HG03097 (cell line): Measurements from ENCODE around the gene ATP11A.
"Not testable (repeated sequence)": the region's sequence is repeated elsewhere in the genome, so short reads cannot be mapped to it uniquely, and the experiment has no call there.

ENCODE experiments used
- ATAC-seq: cut with Tn5 transposase; IDR thresholded peaks from one replicate; pipeline ENCODE4 v1.9.1; 2021; ENCODE audit not compliant: unreplicated experiment, low FRiP score

ATP11A gene

DNA sequence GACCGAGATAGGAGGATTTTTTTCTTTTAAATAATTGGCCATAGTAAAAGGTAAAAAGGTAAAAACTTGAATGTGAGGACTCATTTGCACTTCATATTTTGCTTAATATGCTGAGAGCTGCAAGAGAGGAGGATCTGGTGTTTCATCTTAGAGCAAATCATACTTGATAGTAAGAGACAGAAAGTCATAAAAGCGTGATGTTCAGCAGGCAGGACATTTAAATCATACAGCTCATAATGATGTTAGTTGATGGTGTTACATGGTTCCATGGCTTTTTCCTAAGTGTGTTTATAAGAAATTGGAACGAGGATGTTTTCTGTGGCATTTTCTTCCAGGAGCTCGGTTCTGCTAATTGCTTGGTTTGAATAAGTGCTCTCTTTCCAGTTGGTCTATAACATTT lies 16.3 kb downstream of the ATP11A start:
- no peak for ATAC-seq

GRCh38 chr13:112708560-112709240 lies 18.9 kb downstream of the ATP11A start:
- ATAC-seq, result no peak

GRCh38 chr13:112709316-112709715 lies 19.5 kb downstream of the ATP11A start:
- not testable (repeated sequence) for ATAC-seq

DNA sequence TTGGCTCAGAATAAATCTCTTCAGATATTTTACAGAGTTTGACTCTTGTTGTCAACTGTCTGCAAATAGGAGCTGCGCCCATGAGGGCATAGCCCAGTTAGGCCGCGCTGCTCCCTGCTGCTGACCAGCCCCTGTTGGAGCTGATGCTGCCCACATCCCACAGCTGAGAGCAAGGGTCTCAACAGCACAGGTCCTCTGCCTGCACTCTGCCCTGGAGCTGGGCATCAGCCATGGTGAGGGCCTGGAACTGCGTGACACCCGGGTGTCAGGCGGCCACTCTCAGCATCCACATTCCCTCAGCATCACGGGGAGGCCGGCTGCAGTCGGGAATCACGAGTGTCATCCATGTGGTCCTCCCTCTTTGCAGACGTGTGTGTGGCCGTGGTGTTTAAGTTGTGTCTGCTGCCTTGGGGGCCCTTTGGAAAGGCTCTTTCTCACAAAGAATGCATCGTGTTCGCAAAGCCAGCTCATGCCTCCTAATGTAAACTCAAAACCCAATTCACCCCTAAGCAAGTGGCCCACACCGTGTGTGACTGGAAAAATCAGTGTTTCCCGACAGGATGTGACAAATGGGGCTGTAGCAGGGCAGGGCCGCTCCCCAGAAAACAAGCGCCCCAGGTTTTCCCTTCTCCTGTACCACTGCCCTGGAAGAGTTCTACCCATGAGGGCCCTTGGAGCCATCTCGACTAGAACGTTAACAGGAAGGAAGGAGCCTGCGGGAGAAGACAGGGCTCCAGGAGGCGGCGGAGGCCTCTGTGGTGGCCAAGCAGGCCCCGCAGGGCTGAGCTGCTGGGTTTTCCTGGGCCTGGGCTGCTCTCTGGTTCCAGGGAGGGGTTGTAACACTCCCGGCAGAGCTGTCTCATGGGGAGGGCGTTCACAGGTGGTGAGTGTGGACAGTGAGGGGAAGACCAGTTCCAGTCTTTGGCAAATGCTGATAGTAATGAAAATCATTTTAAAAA lies 20.3 kb downstream of the ATP11A start:
- no peak for ATAC-seq

DNA sequence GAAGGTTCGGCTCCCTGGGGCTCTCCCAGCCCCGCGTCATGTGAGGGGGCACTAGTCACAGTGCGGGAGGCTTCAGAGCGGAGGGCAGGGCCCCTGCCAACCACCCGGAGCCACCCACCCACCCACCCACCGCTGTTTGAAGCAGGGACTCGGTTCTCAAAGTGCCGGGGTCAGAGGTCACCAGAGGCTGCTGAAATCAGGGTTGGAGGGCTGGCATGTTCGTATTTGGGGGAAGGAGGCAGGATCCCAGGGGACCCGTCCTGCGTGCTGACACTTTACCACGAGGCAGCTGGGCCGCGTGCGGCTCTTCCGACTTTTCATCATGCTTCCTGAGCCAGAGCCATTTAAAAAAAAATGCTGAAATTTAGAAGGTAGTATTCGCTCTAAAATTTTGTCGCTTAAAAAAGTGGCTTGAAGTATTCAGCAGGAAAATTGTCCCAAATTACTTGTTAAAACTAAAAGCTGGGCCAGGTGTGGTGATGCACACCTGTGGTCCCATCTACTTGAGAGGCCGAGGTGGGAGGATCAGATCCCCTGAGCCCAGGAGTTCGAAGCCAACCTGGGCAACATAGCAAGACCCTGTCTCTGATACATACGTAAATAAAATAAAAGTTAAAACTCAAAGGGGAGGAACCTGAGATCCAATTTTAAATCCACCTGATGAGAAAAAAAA lies 21.2 kb downstream of the ATP11A start:
- no peak for ATAC-seq

DNA sequence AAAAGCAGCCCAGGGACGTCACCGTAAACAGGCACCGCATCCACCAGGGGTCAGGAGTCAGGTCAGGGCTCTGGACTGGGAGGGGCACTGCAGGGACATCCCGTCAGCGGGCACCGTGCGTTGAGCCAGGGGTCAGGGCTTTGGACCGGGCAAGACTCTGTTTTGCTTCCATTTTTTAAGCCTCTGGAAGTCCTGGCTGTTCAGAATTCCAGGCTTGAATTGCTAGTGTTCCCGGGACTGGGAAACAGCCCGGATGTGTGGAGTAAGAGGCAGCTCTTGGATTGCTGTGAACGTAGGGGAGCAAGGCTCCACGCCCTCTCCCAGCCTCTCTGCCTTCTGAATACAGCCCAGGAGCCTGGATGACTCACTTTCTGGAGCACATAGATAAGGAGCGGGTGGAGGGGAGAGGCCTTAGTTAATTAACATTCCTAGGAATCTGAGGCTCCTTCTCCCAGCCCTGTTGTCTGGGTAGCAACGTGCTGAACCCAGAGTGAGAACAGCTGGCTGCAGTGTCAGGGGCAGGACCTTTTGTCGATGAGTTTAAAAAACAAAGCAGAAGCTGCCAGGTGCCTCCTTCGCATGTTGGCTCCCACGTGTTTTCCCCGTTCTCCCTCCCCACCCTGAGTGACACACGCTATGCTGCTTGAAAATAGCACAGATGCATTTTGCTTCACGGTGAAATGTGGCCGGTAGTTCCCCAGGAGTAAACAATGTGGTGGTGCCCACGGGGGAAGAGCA lies 21.9 kb downstream of the ATP11A start:
- no peak for ATAC-seq

- ATAC-seq, result no peak
Observed at GRCh38 chr13:112712451-112713207, 22.8 kb downstream of the ATP11A start.

DNA sequence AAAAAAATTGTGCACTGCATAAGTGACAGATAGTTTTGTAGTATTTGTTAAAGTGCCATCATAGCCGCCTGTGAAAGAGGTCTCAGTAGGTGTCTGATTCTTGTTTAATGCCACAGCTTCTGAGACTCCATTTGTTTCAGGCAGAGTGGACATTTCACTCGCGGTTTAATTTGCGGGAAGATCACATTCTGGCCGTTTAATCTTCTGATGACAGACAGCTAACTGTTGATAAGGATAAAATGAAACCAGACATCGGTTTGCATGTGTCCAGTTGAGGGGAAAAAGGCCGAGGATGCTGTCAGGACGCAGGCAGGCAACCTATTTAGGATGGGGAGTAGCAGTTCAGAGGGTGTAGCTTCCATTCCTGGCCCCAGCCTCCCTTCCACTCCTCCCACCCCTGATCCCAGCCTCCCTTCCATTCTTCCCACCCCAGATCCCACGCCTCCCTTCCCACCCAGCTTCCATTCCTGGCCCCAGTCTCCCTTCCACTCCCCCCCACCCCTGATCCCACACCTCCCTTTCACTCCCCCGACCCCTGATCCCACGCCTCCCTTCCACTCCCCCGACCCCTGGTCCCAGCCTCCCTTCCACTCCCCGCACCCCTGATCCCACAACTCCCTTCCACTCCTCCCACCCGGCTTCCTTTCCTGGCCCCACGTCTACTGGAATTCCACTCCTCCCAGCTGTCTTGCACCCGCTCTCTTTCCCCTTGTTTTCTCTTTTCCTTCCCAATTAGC lies 23.8 kb downstream of the ATP11A start:
- ATAC-seq, result no peak

GRCh38 chr13:112714376-112715174 lies 24.7 kb downstream of the ATP11A start:
- no peak for ATAC-seq

DNA sequence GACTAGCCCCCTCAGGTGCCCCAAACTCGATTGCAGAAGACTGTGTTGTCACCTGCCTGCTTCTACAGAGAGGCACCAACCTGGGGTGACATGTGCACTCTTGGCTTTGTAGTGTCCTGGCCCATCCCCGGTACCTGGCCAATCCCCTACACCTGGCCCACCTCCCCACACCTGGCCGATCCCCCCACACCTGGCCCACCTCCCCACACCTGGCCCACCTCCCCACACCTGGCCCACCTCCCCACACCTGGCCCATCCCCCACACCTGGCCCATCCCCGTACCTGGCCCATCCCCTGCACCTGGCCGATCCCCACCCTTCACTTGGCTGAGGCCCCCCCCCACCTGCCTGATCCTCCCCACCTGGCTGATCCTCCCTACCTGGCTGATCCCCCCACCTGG lies 25.4 kb downstream of the ATP11A start:
- no peak for ATAC-seq

DNA sequence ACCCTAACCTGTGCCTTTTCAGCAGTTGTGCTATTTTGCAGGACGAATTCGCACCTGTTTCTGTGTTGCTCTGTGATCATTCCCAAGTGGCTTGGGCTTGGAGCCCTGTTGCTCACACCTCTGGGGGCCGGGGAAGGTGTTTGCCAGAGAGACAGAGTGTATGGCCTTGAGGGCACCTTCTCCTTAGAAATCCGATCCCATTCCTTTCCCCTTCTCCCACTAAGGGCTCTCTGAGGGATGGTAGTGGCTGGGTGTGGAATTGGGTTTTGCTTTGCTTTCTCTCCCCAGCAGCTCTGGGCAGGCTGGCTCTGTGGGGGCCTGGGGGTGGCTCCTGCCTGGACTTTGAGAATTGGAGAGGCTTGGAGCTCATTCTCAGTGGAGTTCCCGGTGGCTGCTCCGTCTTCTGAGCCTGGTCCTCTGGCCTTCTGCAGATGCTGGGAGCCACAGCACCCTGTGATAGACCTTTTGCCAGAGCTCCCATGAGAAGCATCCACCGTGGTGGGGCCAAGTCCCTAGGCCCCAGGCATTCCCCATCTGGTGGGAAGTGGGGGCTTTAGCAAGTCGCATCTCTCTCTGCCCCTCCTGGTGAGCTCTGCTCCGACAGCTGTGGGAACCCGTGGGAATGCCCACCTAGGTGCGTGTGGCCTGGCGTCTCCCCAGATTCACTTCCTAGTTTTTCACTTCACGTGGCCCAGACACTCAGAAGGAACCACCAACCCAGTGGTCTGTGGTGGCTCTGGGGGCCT lies 26.1 kb downstream of the ATP11A start:
- ATAC-seq, result no peak

DNA sequence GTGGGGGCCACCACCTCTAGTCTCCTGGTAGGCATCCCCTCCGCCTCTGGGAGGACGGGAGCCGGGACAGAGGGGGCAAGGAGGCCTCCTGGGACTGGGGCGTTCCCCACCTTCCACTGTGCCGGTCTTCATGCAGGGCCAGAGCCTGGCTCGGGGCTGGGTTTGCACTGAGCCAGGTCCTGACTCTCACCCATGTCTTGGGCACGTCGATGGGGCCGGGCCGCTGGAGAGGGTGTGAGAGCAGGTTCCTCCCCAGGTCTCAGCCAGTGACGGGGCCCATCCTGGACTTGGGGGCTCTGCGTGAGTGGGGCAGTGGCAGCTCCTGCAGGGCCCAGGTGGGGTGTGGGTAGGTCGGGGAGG lies 26.6 kb downstream of the ATP11A start:
- ATAC-seq, result no peak

- no peak for ATAC-seq
Observed at GRCh38 chr13:112716841-112717520, 27.1 kb downstream of the ATP11A start.

DNA sequence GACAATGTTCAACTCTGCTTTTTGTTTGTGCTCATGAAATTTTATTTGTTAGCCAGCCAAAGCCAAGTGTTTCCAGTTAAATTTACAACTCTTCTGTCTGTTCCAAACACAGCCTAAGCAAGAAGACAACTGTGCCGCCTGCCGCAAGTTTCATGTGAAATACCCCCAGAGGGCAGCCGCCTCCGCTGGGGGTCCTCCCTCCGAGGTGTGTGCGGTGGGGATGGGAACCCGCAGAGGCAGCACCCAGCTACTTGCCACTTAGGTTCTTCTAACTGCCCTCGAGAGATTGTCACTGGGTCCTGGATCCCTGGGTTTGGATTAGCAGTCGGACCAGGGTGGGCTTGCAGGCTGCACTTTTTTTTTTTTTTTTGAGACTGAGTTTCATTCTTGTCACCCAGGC lies 28.5 kb downstream of the ATP11A start:
- no peak for ATAC-seq

DNA sequence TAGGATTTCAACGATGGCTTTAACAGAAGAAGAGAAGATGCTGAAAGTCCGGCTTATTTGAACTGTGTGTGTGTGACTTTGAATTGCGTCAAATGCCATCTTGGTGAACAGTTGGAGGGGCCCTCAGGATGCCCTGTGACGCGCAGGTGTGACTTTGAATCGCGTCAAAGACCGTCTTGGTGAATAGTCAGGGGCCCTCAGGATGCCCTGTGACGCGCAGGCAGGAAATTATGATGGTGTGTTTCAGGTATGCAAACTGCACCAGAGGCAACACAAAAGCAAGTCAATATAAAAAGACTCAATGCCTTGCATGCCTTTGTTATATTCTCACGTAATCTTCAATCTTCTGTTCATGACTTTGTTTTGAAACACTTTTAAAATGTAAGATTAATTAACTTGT lies 29.2 kb downstream of the ATP11A start:
- ATAC-seq, result no peak

- no peak for ATAC-seq
Observed at GRCh38 chr13:112719556-112719955, 29.7 kb downstream of the ATP11A start.

DNA sequence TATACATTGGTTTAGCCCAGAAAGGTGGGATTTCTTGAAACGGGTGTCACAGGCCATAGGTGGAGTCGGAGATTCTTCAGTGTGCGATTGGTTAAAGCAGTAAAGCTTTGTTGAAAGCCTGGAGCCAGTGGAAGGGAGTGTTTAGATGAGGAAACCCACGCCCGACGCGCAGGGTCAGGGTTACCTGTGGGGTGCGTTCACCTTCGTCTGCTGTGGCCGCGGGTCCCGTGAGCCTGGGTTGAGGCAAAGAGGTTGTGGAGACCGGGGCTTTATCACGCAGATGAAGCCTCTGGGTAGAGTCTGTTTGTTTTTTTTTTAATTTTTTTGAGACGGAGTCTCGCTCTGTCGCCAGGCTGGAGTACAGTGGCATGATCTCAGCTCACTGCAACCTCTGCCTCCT lies 30.4 kb downstream of the ATP11A start:
- ATAC-seq, result no peak
